Ramos (cell line): ENCODE data around the gene KBTBD4.

Experiments used
- in situ Hi-C: fragments of 300-500 bp; cut with MboI; formaldehyde crosslinking; loops from one replicate; pipeline ENCODE4 v1.14.3; 2022; ENCODE audit warnings: low sequenced_read_pairs; ENCODE audit not compliant: unreplicated experiment

The KBTBD4 gene

GRCh38 chr11:47592251-47592650 is 13.5 kb upstream of the KBTBD4 start:
- in situ Hi-C loops, result no loop called here

- in situ Hi-C loops, result no loop called here
These were observed 13.0 kb upstream of the KBTBD4 start for GRCh38 chr11:47591764-47592163.

GRCh38 chr11:47589977-47590861 is 11.4 kb upstream of the KBTBD4 start:
- in situ Hi-C loops, result no loop called here

- in situ Hi-C loops, result no loop called here
These were observed 10.8 kb upstream of the KBTBD4 start for GRCh38 chr11:47589584-47589976.

- in situ Hi-C loops, result no loop called here
These were observed 10.3 kb upstream of the KBTBD4 start for GRCh38 chr11:47589118-47589517.

- in situ Hi-C loops, result no loop called here
These were observed 9.1 kb upstream of the KBTBD4 start for GRCh38 chr11:47587723-47588326.

- in situ Hi-C loops, result no loop called here
These were observed 8.4 kb upstream of the KBTBD4 start for GRCh38 chr11:47587039-47587716.

GRCh38 chr11:47586098-47586855 is 7.5 kb upstream of the KBTBD4 start, which contains the start of gene FAM180B:
TSS of gene FAM180B (plus strand) at chr11:47586678. CDS start at chr11:47586769, 91 bp downstream.
- in situ Hi-C loops, result no loop called here

- in situ Hi-C loops, result no loop called here
These were observed 5.1 kb upstream of the KBTBD4 start for GRCh38 chr11:47583844-47584243.

GRCh38 chr11:47577460-47578041 is 1.2 kb downstream of the KBTBD4 start:
- in situ Hi-C loops, result no loop called here

GRCh38 chr11:47573321-47573720 is 5.4 kb downstream of the KBTBD4 start:
- in situ Hi-C loops, result no loop called here

GRCh38 chr11:47572715-47573255 is 6.0 kb downstream of the KBTBD4 start:
- in situ Hi-C loops, result no loop called here

GRCh38 chr11:47571895-47572294 is 6.9 kb downstream of the KBTBD4 start:
- in situ Hi-C loops, result no loop called here

- in situ Hi-C loops, result no loop called here
These were observed 7.4 kb downstream of the KBTBD4 start for GRCh38 chr11:47571357-47571729.

- in situ Hi-C loops, result no loop called here
These were observed 8.0 kb downstream of the KBTBD4 start for GRCh38 chr11:47570651-47571356.

- in situ Hi-C loops, result no loop called here
These were observed 9.1 kb downstream of the KBTBD4 start for GRCh38 chr11:47569646-47570045.

- in situ Hi-C loops, result no loop called here
These were observed 12.5 kb downstream of the KBTBD4 start for GRCh38 chr11:47566149-47566698.

GRCh38 chr11:47565340-47566148 is 13.2 kb downstream of the KBTBD4 start, which contains the start of gene PTPMT1:
TSS of gene PTPMT1 (plus strand) at chr11:47565599. CDS start at chr11:47565623, 24 bp downstream.
- in situ Hi-C loops, result no loop called here
